SK-N-MC (cell line): ENCODE data around the gene SETD4.

ENCODE experiments used
- EZH2 ChIP-seq: fragments of 200-600 bp; sonication (generic); IDR thresholded peaks from one replicate; pipeline ENCODE4 v1.6.1; 2017; ENCODE audit warnings: antibody characterized with exemption
- POLR2AphosphoS5 ChIP-seq: IDR thresholded peaks from 2 replicates; pipeline ENCODE4 v1.6.1; 2012; ENCODE audit warnings: mild to moderate bottlenecking, low read depth, low read length, borderline replicate concordance

DNA sequence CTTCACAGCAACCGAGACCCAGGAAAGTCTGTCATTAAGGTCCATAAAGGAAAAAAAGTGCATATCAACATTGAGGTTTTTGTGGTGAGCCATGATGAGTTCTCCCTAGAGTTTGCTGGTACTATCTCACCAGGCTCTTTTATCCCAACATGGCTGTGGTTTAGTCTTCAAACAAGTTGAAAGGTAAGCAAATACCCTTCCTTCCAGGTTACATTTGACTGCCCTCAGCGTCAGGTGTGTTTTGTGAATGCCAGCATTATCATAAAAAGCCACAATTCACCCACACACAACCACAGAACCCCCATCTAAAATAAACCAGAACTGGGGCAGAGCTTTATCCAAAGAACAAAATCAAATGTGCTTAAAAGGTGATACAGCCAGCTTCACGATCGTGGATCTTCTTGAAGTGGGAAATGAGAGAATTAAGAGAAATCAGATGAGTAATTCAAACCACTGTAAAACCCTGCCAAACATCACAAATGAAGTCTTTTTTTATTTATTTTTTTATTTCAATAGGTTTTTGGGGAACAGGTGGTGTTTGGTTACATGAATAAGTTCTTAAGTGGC, 64.7 kb downstream of the SETD4 start:
- no peak for TF ChIP-seq EZH2
- TF ChIP-seq POLR2AphosphoS5, result no peak
